Breast epithelium (tissue), 4 donors: Measurements from ENCODE around the gene GAL3ST2. TPM values are rescaled to one million over a fixed set of nuclear protein-coding genes. Genes with fewer than 3 reads are reported as not detected.
A peak's percentile ranks its signal among the peaks of the same experiment; 100 is the strongest.
"Not testable (repeated sequence)": the region's sequence is repeated elsewhere in the genome, so short reads cannot be mapped to it uniquely, and the experiment has no call there.

Experiments used
- DNase-seq, 2 donors: peaks; one replicate each; pipeline ENCODE4 v3.0.0-alpha.2; 2019; ENCODE audit warnings: low spot score in 2 of 2
- H3K27ac ChIP-seq, 2 donors: fragments of 200-600 bp; sonication (generic) in 1 of 2; one replicate each; pipeline ENCODE4 v1.5.1; 2016 to 2019; ENCODE audit warnings: mild to moderate bottlenecking in 1 of 2
- H3K27me3 ChIP-seq, 2 donors: fragments of 200-600 bp; sonication (generic) in 1 of 2; one replicate each; pipeline versions ENCODE4 v1.5.1 to v1.6.0; 2017 to 2019; ENCODE audit warnings: control low read depth in 1 of 2, mild to moderate bottlenecking in 1 of 2
- H3K36me3 ChIP-seq: fragments of 200-600 bp; one replicate; pipeline ENCODE4 v1.5.1; 2019
- H3K4me1 ChIP-seq, 2 donors: fragments of 200-600 bp; sonication (generic); one replicate each; pipeline ENCODE4 v1.5.1; 2016 to 2019; ENCODE audit warnings: control low read depth in 1 of 2
- H3K4me3 ChIP-seq, 3 donors: fragments of 200-600 bp; sonication (generic); 1 replicate in 2 of 3; 2 replicates in 1 of 3; pipeline ENCODE4 v1.5.1; 2016 to 2019; ENCODE audit warnings: mild to moderate bottlenecking in 3 of 3, moderate library complexity in 2 of 3
- H3K9me3 ChIP-seq, 2 donors: fragments of 200-600 bp; sonication (generic) in 1 of 2; one replicate each; pipeline ENCODE4 v1.5.1; 2016 to 2019; ENCODE audit warnings: control low read depth in 1 of 2
- CTCF ChIP-seq, 3 donors: fragments of 450-650 bp; IDR thresholded peaks; one replicate each; pipeline ENCODE4 v1.5.1; 2016 to 2017; ENCODE audit warnings: antibody characterized with exemption in 3 of 3, mild to moderate bottlenecking in 3 of 3, moderate library complexity in 3 of 3
- POLR2A ChIP-seq: fragments of 450-650 bp; IDR thresholded peaks from one replicate; pipeline ENCODE4 v1.6.1; 2016; ENCODE audit warnings: antibody characterized with exemption, mild to moderate bottlenecking, moderate library complexity
- POLR2AphosphoS5 ChIP-seq, 3 donors: sonication (generic); formaldehyde crosslinking; IDR thresholded peaks; one replicate each; pipeline ENCODE4 v1.6.1; 2017; ENCODE audit warnings: antibody characterized with exemption in 3 of 3
- intact Hi-C: fragments of 100-400 bp; cut with DNase I; formaldehyde crosslinking; loops from one replicate; pipeline ENCODE4 v1.15.1; 2023; ENCODE audit warnings: low total_unique reads
- total RNA-seq, 3 donors: library from RNA; depleted of rRNA; stranded (reverse); fragments of >200 nt; gene quantifications; one replicate each; pipeline ENCODE4 v1.1.0, GENCODE V29; 2016

The GAL3ST2 gene
- total RNA-seq, 3 donors from 2014 or later: 2.6 TPM; not detected in 2

- Histone ChIP-seq H3K27ac (no peak overlapping the region), H3K9me3 (no peaks in the 10 kb centered on the region), H3K36me3 (no peaks in the 10 kb centered on the region), H3K27me3 (no peaks in the 10 kb centered on the region), H3K4me1 (no peaks in the 10 kb centered on the region), H3K4me3 (no peak overlapping the region)
- DNase-seq: peak in 1 of 2 donors; percentile 28
- intact Hi-C loops: no loop called here
- TF ChIP-seq POLR2AphosphoS5 (IDR thresholded peaks at IDR 0.05) (no peak), POLR2A (no peak), CTCF (IDR thresholded peaks at IDR 0.05) (no peak)
Measured at GRCh38 chr2:241833101-241833663, 56.6 kb downstream of the GAL3ST2 start.

GRCh38 chr2:241833756-241834526, 57.3 kb downstream of the GAL3ST2 start:
- H3K27ac ChIP-seq, H3K4me3 ChIP-seq, H3K4me1 ChIP-seq, H3K9me3 ChIP-seq, H3K36me3 ChIP-seq, intact Hi-C loops, H3K27me3 ChIP-seq: not testable (repeated sequence)
- peak in 1 of 2 donors; percentile 38 for DNase-seq

GRCh38 chr2:241834527-241835210, 58.0 kb downstream of the GAL3ST2 start:
- Histone ChIP-seq H3K9me3 (no peaks in the 10 kb centered on the region), H3K27ac (no peak overlapping the region), H3K4me3 (no peak overlapping the region), H3K36me3 (no peaks in the 10 kb centered on the region), H3K4me1 (no peaks in the 10 kb centered on the region), H3K27me3 (no peaks in the 10 kb centered on the region)
- intact Hi-C loops: no loop called here
- TF ChIP-seq POLR2AphosphoS5 (IDR thresholded peaks at IDR 0.05) (no peak), CTCF (IDR thresholded peaks at IDR 0.05) (no peak), POLR2A (no peak)
- no peak for DNase-seq

GRCh38 chr2:241835611-241836010, 59.0 kb downstream of the GAL3ST2 start:
- intact Hi-C loops: no loop called here
- no peaks in the 10 kb centered on the region for H3K9me3 ChIP-seq
- H3K4me1 ChIP-seq: no peaks in the 10 kb centered on the region
- TF ChIP-seq CTCF (IDR thresholded peaks at IDR 0.05) (no peak), POLR2A (no peak), POLR2AphosphoS5 (IDR thresholded peaks at IDR 0.05) (no peak)
- no peak overlapping the region for H3K27ac ChIP-seq
- no peak for DNase-seq
- no peaks in the 10 kb centered on the region for H3K36me3 ChIP-seq
- no peak overlapping the region for H3K4me3 ChIP-seq
- no peaks in the 10 kb centered on the region for H3K27me3 ChIP-seq

GRCh38 chr2:241836292-241836691, 59.7 kb downstream of the GAL3ST2 start:
- no peaks in the 10 kb centered on the region for H3K9me3 ChIP-seq
- H3K27me3 ChIP-seq: no peaks in the 10 kb centered on the region
- intact Hi-C loops: no loop called here
- no peak overlapping the region for H3K27ac ChIP-seq
- H3K36me3 ChIP-seq: no peaks in the 10 kb centered on the region
- TF ChIP-seq CTCF (IDR thresholded peaks at IDR 0.05): no peak
- no peak for TF ChIP-seq POLR2A
- TF ChIP-seq POLR2AphosphoS5 (IDR thresholded peaks at IDR 0.05): no peak
- DNase-seq: no peak
- no peaks in the 10 kb centered on the region for H3K4me1 ChIP-seq
- H3K4me3 ChIP-seq: no peak overlapping the region
